Testis (tissue), 2 donors: ENCODE data around the gene DUSP6.

Experiments
- POLR2A ChIP-seq: fragments of 450-650 bp; IDR thresholded peaks from one replicate; pipeline ENCODE4 v1.6.1; 2017; ENCODE audit warnings: antibody characterized with exemption, mild to moderate bottlenecking, moderate library complexity
- TF ChIP-seq, protein P1 (sequence below), 3 experiments: fragments of 450-650 bp in 2 of 3; fragments of 200-600 bp in 1 of 3; sonication (generic) in 1 of 3; IDR thresholded peaks; one replicate each; pipeline ENCODE4 v1.5.1; 2016 to 2019; ENCODE audit warnings: antibody characterized with exemption in 3 of 3, mild to moderate bottlenecking in 2 of 3, moderate library complexity in 1 of 3

DNA sequence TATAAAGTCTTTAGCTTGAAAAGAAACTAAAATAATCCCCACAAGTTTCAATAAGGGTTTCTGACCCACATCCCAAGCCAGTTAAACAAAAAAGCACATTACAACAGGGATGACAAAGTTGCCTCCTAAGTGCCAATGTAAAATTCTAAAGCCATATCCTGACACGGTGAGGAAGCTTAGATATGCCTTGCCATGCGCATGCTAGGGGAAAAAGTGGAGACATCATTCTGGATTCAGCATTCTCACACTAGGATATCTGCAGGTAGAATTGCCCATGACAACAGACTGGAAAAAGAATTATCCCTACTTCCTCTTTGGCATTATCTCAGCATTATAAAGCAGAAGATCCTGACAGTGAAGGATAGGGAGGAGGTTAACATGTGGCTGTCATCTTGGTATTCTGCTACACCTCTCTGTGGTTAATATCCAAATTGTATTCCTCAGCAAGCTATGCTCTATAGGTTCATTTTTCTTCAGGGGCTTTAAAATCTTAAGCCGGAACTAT is 4.9 kb downstream of the DUSP6 start:
- TF ChIP-seq, protein P1, sequence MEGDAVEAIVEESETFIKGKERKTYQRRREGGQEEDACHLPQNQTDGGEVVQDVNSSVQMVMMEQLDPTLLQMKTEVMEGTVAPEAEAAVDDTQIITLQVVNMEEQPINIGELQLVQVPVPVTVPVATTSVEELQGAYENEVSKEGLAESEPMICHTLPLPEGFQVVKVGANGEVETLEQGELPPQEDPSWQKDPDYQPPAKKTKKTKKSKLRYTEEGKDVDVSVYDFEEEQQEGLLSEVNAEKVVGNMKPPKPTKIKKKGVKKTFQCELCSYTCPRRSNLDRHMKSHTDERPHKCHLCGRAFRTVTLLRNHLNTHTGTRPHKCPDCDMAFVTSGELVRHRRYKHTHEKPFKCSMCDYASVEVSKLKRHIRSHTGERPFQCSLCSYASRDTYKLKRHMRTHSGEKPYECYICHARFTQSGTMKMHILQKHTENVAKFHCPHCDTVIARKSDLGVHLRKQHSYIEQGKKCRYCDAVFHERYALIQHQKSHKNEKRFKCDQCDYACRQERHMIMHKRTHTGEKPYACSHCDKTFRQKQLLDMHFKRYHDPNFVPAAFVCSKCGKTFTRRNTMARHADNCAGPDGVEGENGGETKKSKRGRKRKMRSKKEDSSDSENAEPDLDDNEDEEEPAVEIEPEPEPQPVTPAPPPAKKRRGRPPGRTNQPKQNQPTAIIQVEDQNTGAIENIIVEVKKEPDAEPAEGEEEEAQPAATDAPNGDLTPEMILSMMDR (IDR thresholded peaks at IDR 0.05): no peak
- no peak for TF ChIP-seq POLR2A
